Stomach smooth muscle (tissue), 2 donors: ENCODE measurements around the gene SPANXN2.

Experiments
- H3K27ac ChIP-seq: one replicate; pipeline ENCODE4 v1.7.0; 2013; ENCODE audit warnings: mild to moderate bottlenecking, low read length, inconsistent platforms
- H3K27me3 ChIP-seq, 2 donors: one replicate each; pipeline ENCODE4 v1.7.0; 2013; ENCODE audit warnings: low read length in 2 of 2; ENCODE audit not compliant: insufficient read depth in 2 of 2, control insufficient read depth in 1 of 2
- H3K36me3 ChIP-seq, 2 donors: one replicate each; pipeline ENCODE4 v1.7.0; 2013; ENCODE audit warnings: low read length in 2 of 2; ENCODE audit not compliant: control insufficient read depth in 2 of 2, insufficient read depth in 2 of 2
- H3K4me1 ChIP-seq: one replicate; pipeline ENCODE4 v1.7.0; 2013; ENCODE audit warnings: low read length; ENCODE audit not compliant: control insufficient read depth, insufficient read depth
- H3K4me3 ChIP-seq, 2 donors: one replicate each; pipeline ENCODE4 v1.7.0; 2013; ENCODE audit warnings: low read length in 2 of 2
- H3K9ac ChIP-seq, 2 donors: one replicate each; pipeline ENCODE4 v1.7.0; 2013; ENCODE audit warnings: low read length in 2 of 2, mild to moderate bottlenecking in 1 of 2
- H3K9me3 ChIP-seq, 2 donors: one replicate each; pipeline ENCODE4 v1.7.0; 2013; ENCODE audit warnings: low read length in 2 of 2; ENCODE audit not compliant: control insufficient read depth in 2 of 2
- donor health status: healthy.
- donor health status: Pancreatic carcinoma.

SPANXN2 gene

DNA sequence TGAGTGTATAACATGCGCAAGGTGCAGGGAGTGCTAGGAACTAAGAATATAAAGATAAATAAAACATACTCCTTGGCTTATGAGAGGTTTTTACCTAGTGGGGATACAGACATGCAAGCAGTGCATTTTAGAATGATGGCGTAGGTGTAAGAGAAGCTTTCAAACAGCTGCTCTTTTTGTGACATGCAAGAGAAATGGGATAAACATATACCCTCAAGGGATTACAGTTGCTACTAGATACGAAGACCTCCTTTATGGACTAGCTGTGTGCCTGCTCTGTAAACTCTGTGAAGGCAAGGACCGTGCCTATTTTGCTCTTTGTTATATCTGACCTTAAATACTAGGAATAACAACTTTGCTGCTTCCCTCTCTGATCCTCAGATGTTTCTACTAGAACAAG, 45.6 kb downstream of the SPANXN2 start:
- Histone ChIP-seq H3K4me1 (no peaks in the 10 kb centered on the region), H3K4me3 (no peak overlapping the region), H3K27me3 (peaks cover 0 to 4% of the 10 kb centered on the region in 2 donors), H3K9ac (no peak overlapping the region), H3K27ac (no peak overlapping the region), H3K9me3 (no peaks in the 10 kb centered on the region), H3K36me3 (no peaks in the 10 kb centered on the region)

DNA sequence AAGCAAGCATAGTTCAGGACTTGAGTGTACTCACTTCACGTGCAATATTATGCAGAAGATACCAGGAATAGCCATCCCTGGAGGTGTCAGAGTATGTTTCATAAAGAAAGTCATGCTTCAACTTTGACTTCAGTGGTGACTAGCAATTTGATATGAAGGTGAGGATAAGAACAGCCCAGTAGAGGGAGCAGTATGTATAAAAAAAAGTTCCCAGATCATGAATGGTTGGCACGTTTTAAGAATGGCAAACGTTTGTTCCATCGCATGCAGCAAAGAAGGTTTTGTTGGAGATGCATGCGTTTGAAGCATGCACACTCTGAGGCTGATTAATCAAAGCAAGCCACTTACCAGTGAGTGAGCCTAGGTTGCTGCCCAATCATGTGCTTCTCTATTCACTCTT, 51.2 kb downstream of the SPANXN2 start:
- peaks cover 0 to 4% of the 10 kb centered on the region in 2 donors for H3K27me3 ChIP-seq
- no peak overlapping the region for H3K4me3 ChIP-seq
- no peaks in the 10 kb centered on the region for H3K4me1 ChIP-seq
- no peak overlapping the region for H3K9ac ChIP-seq
- no peaks in the 10 kb centered on the region for H3K36me3 ChIP-seq
- no peaks in the 10 kb centered on the region for H3K9me3 ChIP-seq
- H3K27ac ChIP-seq = no peak overlapping the region

DNA sequence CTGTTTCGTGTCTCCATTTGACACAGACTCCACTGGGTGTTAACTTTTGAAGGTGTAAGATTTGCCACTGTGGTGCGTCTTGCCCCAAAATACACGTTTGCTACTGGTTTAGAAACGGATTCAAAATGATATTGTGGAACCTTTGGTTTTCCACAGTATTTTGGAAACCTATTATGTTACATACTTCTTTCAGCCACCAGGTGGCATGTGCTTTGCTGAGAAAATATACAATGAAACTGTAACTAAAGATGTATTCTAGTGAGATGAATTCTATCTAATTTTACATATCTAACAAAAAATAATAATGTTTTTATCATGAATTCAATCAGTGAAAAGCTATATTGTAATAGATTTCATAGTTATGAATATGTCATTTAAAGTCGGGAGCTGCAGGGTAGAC, 56.2 kb downstream of the SPANXN2 start:
- H3K4me3 ChIP-seq = no peak overlapping the region
- H3K36me3 ChIP-seq = no peaks in the 10 kb centered on the region
- H3K9ac ChIP-seq = no peak overlapping the region
- H3K4me1 ChIP-seq = no peaks in the 10 kb centered on the region
- H3K9me3 ChIP-seq = no peaks in the 10 kb centered on the region
- H3K27me3 ChIP-seq = no peaks in the 10 kb centered on the region
- no peak overlapping the region for H3K27ac ChIP-seq

DNA sequence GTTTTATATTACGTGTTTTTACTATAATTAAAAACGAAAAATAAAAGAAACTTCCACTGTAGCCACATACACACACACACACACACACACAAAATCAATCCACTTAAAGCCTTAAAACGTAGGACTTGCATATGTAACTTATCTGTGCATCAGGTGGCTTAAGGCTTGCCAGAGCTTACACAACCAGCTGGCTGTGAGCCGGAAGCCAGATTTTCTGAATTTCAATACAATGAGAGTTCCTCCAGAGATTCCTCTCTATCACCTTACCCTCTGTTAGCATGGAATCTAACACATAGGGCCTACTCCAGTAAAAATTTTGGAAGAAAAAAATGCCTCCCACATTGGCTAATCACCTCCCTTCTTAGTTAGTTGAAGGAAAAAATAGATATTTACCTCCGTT, 56.8 kb downstream of the SPANXN2 start:
- no peak overlapping the region for H3K9ac ChIP-seq
- no peaks in the 10 kb centered on the region for H3K36me3 ChIP-seq
- no peaks in the 10 kb centered on the region for H3K9me3 ChIP-seq
- no peaks in the 10 kb centered on the region for H3K27me3 ChIP-seq
- H3K4me1 ChIP-seq = no peaks in the 10 kb centered on the region
- H3K4me3 ChIP-seq = no peak overlapping the region
- H3K27ac ChIP-seq = no peak overlapping the region
